SHP77 treated with DMSO at 0.1 percent for 48 hours (cell line): Measurements from ENCODE around the gene EEF1AKMT3.

Experiments
- DNase-seq: peaks from one replicate; lab custom pipeline; 2025; lab: John Stamatoyannopoulos, UW

The EEF1AKMT3 gene

DNA sequence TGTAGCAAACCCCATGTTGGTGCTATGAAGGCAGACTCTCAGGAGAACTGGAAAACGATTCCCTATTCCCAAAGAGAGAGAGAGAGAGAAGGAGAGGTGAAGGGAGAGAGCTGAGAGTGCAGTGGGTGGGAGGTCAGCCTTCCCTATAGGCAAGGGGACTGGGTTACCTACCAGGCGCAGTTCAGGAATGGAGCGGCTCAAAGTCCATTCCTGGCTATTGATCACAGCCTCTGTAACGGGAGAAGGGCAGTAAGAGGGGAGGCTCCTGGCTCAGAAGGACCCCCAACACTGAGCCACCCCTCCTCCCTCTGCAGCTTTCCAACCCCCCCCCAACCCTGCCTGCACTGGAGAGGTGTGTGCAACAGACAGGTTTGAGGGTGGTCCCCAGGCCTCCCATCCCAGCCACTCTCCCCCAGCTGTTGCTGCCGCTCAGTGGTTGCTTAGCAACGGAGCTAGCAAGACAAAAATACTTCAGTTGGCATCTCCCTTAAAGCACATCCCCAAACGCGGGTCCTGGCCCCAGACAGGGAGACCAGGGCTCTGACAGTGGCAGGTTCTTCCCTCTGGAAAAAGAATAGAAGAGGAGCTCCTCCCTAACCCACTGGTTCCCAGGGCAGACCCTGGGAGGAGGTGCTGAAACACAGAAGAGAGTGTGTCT, 37.1 kb upstream of the EEF1AKMT3 start:
- no peak for DNase-seq

- no peak for DNase-seq
Measured at GRCh38 chr12:57735952-57736740, 36.3 kb upstream of the EEF1AKMT3 start.

- no peak for DNase-seq
Measured at GRCh38 chr12:57736741-57737466, 35.5 kb upstream of the EEF1AKMT3 start.

GRCh38 chr12:57737467-57738460, 34.6 kb upstream of the EEF1AKMT3 start:
- no peak for DNase-seq

GRCh38 chr12:57738661-57739237, 33.7 kb upstream of the EEF1AKMT3 start, which contains the start of gene AGAP2:
Gene AGAP2 (minus strand): TSS chr12:57738742. CDS start chr12:57738246, 496 bp downstream.
- DNase-seq, result no peak

DNA sequence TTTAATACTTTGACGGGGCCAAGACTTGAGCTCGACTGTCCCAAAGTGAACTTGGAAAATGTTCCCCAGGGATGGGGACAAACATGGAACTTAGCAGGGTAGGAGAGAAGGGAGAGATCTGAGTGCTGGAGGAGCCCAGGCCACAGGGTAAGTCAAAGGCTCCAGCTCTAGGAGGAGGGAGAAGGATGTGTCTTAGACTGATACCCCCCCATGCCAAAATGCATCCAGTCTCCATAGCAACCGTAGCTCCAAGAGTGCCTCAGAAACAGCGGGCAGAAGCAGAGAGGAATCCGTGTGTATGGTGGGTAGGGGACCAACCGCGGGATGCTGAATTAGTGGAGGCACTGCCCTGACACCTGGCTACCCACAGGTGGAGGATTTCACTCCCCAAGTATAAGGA, 33.0 kb upstream of the EEF1AKMT3 start:
- DNase-seq, result no peak

GRCh38 chr12:57739914-57740538, 32.4 kb upstream of the EEF1AKMT3 start:
- DNase-seq, result no peak

DNA sequence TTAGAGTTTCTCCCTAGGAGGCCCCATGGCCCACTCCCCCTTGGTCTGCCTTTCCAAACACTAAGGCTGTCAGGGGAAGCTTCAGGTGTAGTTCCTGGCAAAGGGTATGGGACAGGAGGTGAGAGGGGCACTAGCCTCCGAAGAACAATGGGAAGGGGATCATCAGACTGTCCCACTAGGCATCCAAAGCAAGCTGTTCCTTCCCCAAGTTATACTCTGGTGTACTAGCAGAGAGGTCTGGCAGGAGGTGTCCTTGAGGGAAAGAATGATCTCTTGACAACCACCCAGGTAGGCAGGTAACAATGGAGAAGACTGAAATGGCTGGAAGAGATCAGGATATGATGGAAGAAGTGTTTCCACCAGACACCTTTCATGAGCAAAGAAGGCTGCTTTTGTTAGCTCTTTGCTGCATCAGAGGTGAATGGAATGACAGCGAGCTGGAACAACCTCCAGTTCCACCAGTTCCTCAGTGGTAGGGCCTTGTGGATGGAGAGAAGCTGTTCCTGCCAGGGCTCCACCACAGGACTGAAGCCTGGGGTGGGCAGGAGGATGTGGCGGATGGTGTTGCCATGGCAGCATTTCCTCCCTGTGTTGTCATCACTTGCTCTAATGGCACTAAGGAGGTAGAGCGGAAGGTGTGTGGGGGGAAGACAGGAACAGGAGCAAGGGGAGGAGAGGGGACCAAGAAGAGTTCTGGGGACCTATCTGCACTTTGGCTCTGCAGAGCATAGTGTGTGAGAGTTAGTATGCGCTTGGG, 31.6 kb upstream of the EEF1AKMT3 start:
- DNase-seq, result no peak

DNA sequence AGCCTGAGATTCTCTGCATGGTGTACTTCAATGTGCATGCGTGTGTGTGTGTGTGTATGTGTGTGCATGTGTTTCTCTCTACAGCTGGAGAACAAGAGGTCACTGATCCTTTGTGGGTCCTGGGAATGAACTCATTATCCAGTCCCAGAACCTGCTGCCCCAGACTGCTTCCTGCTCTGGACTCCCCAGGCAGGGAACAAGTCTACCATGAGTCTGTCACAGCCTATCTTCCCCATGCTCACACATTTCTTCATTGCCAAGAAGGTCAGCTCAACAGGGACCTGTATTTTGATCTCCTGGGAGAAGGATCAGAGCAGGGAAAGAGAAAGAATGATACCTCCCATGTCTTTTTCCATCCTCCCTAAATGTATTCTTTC, 31.0 kb upstream of the EEF1AKMT3 start:
- DNase-seq, result no peak

DNA sequence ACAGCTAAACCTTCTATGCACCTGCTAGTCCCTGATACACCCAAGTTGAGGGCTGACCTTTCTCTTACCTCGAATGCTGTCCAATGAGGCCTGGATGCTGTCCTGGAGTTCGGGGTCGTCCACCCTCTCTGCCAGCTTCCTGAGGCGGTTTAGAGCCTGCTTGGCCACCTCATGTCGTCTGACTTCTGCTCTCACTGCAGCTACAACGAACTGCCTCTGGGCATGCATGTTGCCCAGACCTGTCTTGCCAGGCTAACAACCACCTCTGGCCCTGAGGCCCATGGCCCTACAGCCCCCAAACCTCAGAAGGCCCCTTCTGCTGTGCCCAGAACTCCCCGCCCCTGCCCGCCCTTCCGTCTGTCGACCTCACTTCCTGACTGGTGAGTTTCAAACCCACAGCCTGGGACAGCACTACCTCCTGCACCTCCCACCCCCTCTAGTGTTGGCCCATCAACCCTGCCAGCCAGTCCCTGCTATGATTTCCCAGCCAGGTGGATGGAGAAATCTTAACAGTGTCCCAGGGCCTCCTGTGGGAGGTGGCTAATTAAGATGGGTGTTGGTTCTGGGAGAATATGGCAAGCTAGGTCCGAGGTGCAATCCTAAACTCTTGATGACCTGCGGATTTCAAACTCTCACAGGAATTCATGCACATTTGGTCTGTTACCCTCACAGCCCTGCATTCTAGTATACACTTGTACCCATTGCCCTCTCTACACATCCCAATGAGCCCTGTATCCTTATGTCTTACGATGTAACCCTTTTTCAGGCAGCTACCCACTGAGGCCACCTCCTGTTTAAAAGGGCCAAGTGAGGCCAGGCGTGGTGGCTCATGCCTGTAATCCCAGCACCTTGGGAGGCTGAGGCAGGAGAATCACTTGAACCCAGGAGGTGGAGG, 30.3 kb upstream of the EEF1AKMT3 start:
- no peak for DNase-seq

DNA sequence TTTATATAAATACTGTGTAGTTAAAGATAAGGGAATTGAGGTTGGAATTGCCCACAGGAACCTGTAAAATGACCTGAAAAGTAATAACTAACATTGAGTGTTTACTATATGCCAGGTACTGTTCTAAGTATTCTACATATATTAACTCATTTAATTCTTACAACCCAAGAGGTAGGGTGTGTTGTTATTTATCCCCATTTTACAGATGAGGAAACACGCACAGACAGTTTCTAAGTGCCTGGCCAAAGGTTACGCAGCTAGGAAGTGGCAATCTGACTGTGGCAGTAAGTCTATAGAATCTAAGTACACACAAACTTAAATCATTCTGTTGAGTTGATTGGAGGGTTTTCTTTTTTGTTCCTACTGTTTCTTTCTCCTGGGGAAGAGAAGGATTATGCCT, 28.6 kb upstream of the EEF1AKMT3 start:
- DNase-seq, result no peak

GRCh38 chr12:57744194-57744776, 28.1 kb upstream of the EEF1AKMT3 start:
- peak; percentile 81 for DNase-seq

GRCh38 chr12:57744777-57745484, 27.5 kb upstream of the EEF1AKMT3 start, which contains the start of gene TSPAN31:
Gene TSPAN31 (plus strand): TSS chr12:57745039. CDS start chr12:57745155, 116 bp downstream.
- DNase-seq, result peak; percentile 92

- DNase-seq, result no peak
Measured at GRCh38 chr12:57745485-57745881, 26.9 kb upstream of the EEF1AKMT3 start.

- DNase-seq, result no peak
Measured at GRCh38 chr12:57746025-57746424, 26.4 kb upstream of the EEF1AKMT3 start.

GRCh38 chr12:57749061-57749460, 23.4 kb upstream of the EEF1AKMT3 start:
- no peak for DNase-seq

- DNase-seq, result no peak
Measured at GRCh38 chr12:57750561-57751431, 21.6 kb upstream of the EEF1AKMT3 start.
